Caki2 (cell line): Measurements from ENCODE around the gene RFX2. TPM values are rescaled to one million over a fixed set of nuclear protein-coding genes. Genes with fewer than 3 reads are reported as not detected.

ENCODE experiments used
- DNase-seq: peaks from one replicate; pipeline ENCODE4 v3.0.0-alpha.2; 2015; ENCODE audit warnings: low read depth
- in situ Hi-C: cut with HindIII; loops from 2 replicates; pipeline ENCODE4 v1.10.0; 2016; ENCODE audit warnings: low sequenced_read_pairs, low pct_unique_long_range_greater_than_20kb, mixed read lengths
- total RNA-seq: library from RNA; depleted of rRNA; stranded (reverse); fragments of >200 nt; shearing (Covaris generic); gene quantifications from 2 replicates; pipeline ENCODE4 v1.2.3, GENCODE V29; 2014; ENCODE audit warnings: low replicate concordance; rRNA removed

RFX2 gene
- total RNA-seq, 1 experiment from 2014 or later = 2.0 TPM

DNA sequence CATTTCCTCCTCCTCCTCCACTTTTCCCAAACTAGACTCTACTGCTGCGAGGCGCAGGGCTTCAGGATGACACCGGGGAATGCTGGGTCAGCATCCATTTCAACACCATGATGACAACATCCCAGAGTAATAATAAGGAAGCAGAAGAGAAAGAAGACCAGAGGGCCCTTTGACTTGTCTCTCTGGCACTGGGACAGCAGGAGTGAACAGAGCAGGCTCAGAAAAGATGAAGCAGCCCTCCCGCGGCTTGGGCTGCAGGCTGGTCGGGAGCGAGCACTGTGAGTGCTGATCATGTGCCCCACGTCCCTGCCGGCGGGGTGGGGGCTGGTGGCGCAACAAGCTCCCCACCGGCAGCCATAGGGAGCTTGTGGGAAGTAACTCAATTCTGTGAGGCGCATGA lies 162.9 kb downstream of the RFX2 start:
- DNase-seq = no peak
- in situ Hi-C loops = no loop called here

DNA sequence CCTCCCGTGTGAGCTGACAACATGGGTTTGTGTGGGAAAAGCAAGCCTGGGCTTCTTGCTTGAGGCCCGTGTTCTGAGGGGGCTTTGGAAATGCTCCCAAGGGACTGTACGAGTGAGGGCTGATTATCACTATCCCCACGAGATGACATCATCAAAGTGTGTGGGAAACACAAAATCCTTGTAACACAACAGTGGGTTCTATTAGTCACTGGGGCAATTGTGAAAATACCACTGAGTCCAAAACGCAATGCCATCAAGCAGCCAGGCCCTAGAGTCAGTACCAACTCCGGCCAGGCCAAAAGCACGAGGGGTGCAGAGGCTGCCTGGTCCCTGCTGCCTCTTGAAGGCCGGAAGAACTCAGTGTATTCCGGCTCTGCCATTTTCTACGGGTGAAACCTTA lies 166.7 kb downstream of the RFX2 start:
- in situ Hi-C loops = no loop called here
- no peak for DNase-seq

Other genes starting within 250 kb of the RFX2 start
- gene FUT5, start 240.0 kb downstream of the RFX2 start, total RNA-seq = not detected in 2 replicates
- gene NDUFA11, start 206.7 kb downstream of the RFX2 start, total RNA-seq = 190 and 227 TPM in 2 replicates
- 0.12 and 1.7 TPM in 2 replicates for gene VMAC, start 205.6 kb downstream of the RFX2 start, total RNA-seq
- 0.32 and 6.1 TPM in 2 replicates for gene CAPS, start 196.2 kb downstream of the RFX2 start, total RNA-seq
- gene RANBP3, start 132.4 kb downstream of the RFX2 start, total RNA-seq = 28.9 and 36.3 TPM in 2 replicates
- not detected in 2 replicates for gene ACSBG2, start 25.2 kb upstream of the RFX2 start, total RNA-seq
- 2.2 TPM in 2 replicates for gene MLLT1, start 169.5 kb upstream of the RFX2 start, total RNA-seq
- not detected in 2 replicates for gene ACER1, start 223.1 kb upstream of the RFX2 start, total RNA-seq